ENCODE results near the gene CLCF1. TPM values are rescaled to one million over a fixed set of nuclear protein-coding genes. Genes with fewer than 3 reads are reported as not detected.

Gene CLCF1
- total RNA-seq, 1 donor from 2014 or later = 33.1 TPM

DNA sequence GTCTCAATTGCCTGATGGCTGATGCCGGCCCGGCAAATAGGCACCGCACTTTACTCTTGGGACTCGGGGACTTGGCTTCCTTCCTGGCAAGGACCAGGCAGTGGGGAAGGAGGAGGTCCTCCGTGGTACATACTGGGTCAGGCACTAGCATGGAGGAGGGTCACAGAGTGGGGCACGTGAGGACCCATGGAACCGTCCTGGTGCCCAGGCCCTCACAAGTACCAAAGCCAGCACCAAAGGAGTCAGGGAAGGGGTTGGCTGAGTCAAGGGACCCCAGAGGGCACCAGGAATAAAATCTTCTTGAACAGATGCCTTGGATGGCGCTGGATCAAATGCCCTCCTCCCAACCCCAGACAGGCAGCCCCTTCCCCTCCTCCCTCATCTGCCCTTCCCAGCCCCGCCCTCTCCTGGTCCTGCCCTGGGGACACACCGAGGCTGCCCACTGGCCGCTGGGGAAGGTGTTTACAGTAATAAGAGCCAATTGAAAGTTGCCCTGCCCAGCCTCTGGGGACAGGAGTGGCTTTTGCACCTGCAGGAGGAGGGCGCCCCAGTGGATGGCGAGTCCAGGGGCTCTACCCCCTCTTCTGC lies 36.5 kb upstream of the CLCF1 start:
- peaks cover 19% of the 10 kb centered on the region for H3K27me3 ChIP-seq (ENCODE audit: control insufficient read depth, insufficient read depth, low read length)
- no peak for TF ChIP-seq CTCF (IDR thresholded peaks at IDR 0.05; ENCODE audit: insufficient read depth, low read length, poor library complexity, severe bottlenecking)

DNA sequence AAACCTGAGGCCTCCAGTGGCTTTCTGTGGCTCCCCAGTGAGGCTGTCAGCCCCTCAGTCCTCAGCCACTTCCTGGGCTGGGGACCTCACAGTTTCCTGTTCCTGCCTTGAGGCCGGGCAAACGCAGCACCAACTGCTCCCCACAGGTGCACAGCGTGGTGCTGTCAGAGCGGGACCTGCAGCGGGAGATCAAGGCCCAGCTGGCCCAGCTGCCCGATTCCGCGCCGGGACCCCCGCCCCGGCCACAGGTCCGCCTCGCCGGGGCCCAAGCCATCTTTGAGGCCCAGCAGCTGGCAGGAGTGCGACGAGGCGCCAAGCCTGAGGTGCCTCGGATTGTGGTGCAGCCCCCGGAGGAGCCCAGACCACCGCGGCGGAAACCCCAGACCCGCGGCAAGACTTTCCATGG lies 35.9 kb upstream of the CLCF1 start:
- Histone ChIP-seq H3K27me3 (ENCODE audit: control insufficient read depth, insufficient read depth, low read length) (peaks cover 13% of the 10 kb centered on the region), H3K36me3 (ENCODE audit: control insufficient read depth, insufficient read depth, low read length) (no peaks in the 10 kb centered on the region), H3K4me3 (ENCODE audit: low read depth, low read length) (no peak overlapping the region)
- no peak for DNase-seq (ENCODE audit: low read depth)
- TF ChIP-seq CTCF (IDR thresholded peaks at IDR 0.05; ENCODE audit: insufficient read depth, low read length, poor library complexity, severe bottlenecking) = no peak

More for the DNA sequence above, 36.5 kb upstream of the CLCF1 start:
- Histone ChIP-seq H3K4me3 (ENCODE audit: low read depth, low read length) (no peak overlapping the region), H3K36me3 (ENCODE audit: control insufficient read depth, insufficient read depth, low read length) (no peaks in the 10 kb centered on the region)
- no peak for DNase-seq (ENCODE audit: low read depth)

DNA sequence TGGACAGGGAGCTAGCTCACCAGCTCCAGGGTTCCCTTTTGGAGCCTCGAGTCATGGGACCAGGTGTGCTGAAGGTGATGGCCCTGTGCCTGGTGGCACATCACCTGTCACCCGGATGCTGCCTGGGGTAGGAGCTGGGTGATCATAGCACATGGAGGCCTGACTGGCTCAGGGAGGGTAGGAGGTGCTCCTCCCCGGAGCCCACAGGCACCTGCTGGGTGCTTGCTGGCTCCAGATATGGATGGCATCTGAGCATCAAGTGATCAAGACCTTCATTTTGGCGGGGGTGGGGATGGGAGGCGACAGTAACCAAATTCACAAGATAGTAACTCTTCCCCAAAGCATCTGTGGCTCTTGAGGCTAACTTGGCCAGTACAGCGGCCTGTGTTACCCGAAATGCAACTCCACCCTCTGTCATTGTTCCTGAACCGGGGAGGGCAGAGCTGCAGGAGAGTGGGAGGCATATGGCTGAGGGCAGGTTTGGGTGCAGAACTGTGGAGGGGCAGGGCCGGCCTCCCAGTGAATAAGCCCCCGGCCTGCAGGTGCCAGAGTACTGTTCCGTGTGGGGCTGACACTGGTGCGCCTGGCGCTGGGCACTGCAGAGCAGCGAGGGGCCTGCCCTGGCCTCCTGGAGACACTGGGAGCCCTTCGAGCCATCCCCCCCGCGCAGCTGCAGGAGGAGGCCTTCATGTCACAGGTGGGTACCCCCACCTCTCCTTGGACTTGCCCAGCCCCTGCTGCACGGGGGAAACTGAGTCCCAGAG lies 35.2 kb upstream of the CLCF1 start:
- no peaks in the 10 kb centered on the region for H3K36me3 ChIP-seq (ENCODE audit: control insufficient read depth, insufficient read depth, low read length)
- TF ChIP-seq CTCF (IDR thresholded peaks at IDR 0.05; ENCODE audit: insufficient read depth, low read length, poor library complexity, severe bottlenecking) = no peak
- DNase-seq (ENCODE audit: low read depth) = no peak
- peaks cover 13% of the 10 kb centered on the region for H3K27me3 ChIP-seq (ENCODE audit: control insufficient read depth, insufficient read depth, low read length)
- no peak overlapping the region for H3K4me3 ChIP-seq (ENCODE audit: low read depth, low read length)

DNA sequence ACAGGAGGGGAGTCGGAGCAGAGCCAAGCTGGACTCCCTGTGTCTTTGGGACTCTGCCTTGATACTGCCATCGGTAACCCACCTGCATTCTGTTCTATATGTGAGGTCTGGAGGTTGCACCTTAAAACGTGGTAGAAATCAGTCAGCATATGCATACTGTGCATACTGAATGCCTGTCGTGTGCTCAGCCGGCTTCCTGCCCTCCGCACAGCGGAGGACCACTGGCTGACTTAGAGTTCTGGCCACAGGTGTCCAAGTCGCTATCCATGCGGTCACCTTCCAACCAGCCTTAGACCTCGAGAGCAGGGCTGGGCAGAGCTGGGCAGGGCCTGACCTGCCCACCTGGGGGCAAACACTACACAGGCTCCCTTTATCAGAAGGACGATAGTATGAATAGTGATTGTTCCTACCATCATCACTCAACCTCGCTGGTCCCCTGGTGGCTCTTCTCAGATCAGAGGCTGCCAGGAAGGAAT lies 34.3 kb upstream of the CLCF1 start:
- no peak for TF ChIP-seq CTCF (IDR thresholded peaks at IDR 0.05; ENCODE audit: insufficient read depth, low read length, poor library complexity, severe bottlenecking)
- no peak for DNase-seq (ENCODE audit: low read depth)
- no peak overlapping the region for H3K4me3 ChIP-seq (ENCODE audit: low read depth, low read length)
- H3K27me3 ChIP-seq (ENCODE audit: control insufficient read depth, insufficient read depth, low read length) = peaks cover 10% of the 10 kb centered on the region
- H3K36me3 ChIP-seq (ENCODE audit: control insufficient read depth, insufficient read depth, low read length) = no peaks in the 10 kb centered on the region

DNA sequence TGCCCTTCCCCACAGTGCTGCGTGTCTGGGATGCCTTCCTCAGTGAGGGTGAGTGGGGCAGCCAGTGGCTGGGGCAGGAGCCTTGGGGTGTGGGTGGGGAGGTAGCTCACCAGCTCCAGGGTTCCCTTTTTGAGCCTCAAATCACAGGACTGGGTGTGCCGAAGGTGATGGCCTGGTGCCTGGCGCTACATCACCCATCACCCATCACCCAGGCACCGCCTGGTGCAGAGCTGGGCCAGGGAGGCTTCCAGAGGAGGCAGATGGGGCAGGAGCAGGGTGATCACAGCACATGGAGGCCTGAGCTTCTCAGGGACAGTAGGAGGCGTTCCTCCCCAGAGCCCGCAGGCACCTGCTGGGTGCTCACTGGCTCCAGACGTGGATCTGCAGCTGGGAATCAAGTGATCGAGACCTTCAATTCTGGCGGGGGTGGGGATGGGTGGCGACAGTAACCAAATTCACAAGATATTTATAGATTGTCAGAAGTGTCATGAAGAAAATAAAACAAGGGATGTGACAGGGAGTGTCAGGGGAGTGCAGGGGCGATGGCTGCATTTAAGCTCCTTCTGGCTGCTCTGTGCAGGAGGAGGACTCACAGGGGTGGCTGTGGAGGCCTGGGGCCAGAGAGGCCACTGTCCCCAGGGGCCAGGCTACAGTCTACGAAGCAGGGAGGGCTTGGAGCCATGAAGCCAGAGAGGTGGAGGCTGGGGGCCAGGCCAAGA lies 33.7 kb upstream of the CLCF1 start:
- no peak for DNase-seq (ENCODE audit: low read depth)
- TF ChIP-seq CTCF (IDR thresholded peaks at IDR 0.05; ENCODE audit: insufficient read depth, low read length, poor library complexity, severe bottlenecking) = no peak
- H3K4me3 ChIP-seq (ENCODE audit: low read depth, low read length) = no peak overlapping the region

More for the DNA sequence above, 33.7 kb upstream of the CLCF1 start:
- Histone ChIP-seq H3K27me3 (ENCODE audit: control insufficient read depth, insufficient read depth, low read length) (peaks cover 5% of the 10 kb centered on the region), H3K36me3 (ENCODE audit: control insufficient read depth, insufficient read depth, low read length) (no peaks in the 10 kb centered on the region)
